A673 (cell line): ENCODE data around the gene ZNF142. TPM values are rescaled to one million over a fixed set of nuclear protein-coding genes. Genes with fewer than 3 reads are reported as not detected.

ENCODE experiments used
- BruUV-seq: library from RNA; stranded (reverse); fragments of 400-500 nt; replicated peaks from 2 replicates; lab custom pipeline; 2021; lab: Mats Ljungman, UMichigan
- CTCF ChIA-PET: fragments of 300-600 bp; sonication (Branson Sonifier 250); formaldehyde crosslinking; loops from one replicate; lab custom pipeline; 2022; ENCODE audit warnings: antibody characterized with exemption; lab: Charles Lee
- POLR2A ChIA-PET: fragments of 300-600 bp; sonication (Branson Sonifier 250); formaldehyde crosslinking; loops from one replicate; lab custom pipeline; 2022; ENCODE audit warnings: antibody characterized with exemption; ENCODE audit not compliant: low non-redundant PET; lab: Charles Lee
- DNase-seq: peaks from one replicate; pipeline ENCODE4 v3.0.0-alpha.2; 2015; ENCODE audit warnings: low spot score
- H3K27ac ChIP-seq: fragments of 200-600 bp; sonication (generic); 2 replicates; pipeline ENCODE4 v1.5.1; 2016; ENCODE audit warnings: mixed run types, low read depth, mild to moderate bottlenecking, mixed read lengths, antibody characterized with exemption, low read length; ENCODE audit not compliant: poor library complexity, severe bottlenecking
- H3K27me3 ChIP-seq: fragments of 200-600 bp; sonication (generic); replicated peaks from 2 replicates; pipeline ENCODE4 v1.6.1; 2017; ENCODE audit warnings: mixed run types, low read depth, mild to moderate bottlenecking, mixed read lengths, antibody characterized with exemption, low read length; ENCODE audit not compliant: insufficient read depth, poor library complexity
- H3K36me3 ChIP-seq: fragments of 200-600 bp; sonication (generic); 2 replicates; pipeline ENCODE4 v1.6.1; 2016; ENCODE audit warnings: mixed run types, mild to moderate bottlenecking, mixed read lengths, antibody characterized with exemption, low read length; ENCODE audit not compliant: insufficient read depth, poor library complexity, severe bottlenecking
- H3K4me1 ChIP-seq: fragments of 200-600 bp; sonication (generic); 2 replicates; pipeline ENCODE4 v1.6.1; 2017; ENCODE audit warnings: mixed run types, mild to moderate bottlenecking, mixed read lengths, antibody characterized with exemption, low read length; ENCODE audit not compliant: insufficient read depth, poor library complexity, severe bottlenecking
- H3K4me3 ChIP-seq: fragments of 200-600 bp; sonication (generic); 2 replicates; pipeline ENCODE4 v1.5.1; 2016; ENCODE audit warnings: low read depth, mixed run types, mild to moderate bottlenecking, mixed read lengths, low read length; ENCODE audit not compliant: poor library complexity, severe bottlenecking
- H3K9me3 ChIP-seq: fragments of 200-600 bp; sonication (generic); 2 replicates; pipeline ENCODE4 v1.6.1; 2016; ENCODE audit warnings: mixed run types, low read depth, mild to moderate bottlenecking, mixed read lengths, antibody characterized with exemption, low read length; ENCODE audit not compliant: poor library complexity, severe bottlenecking
- CTCF ChIP-seq: fragments of 300-800, 200-600 bp; sonication (generic); conservative IDR thresholded peaks from 2 replicates; pipeline ENCODE4 v1.5.1; 2017; ENCODE audit warnings: low read depth, mild to moderate bottlenecking, antibody characterized with exemption, low read length, moderate library complexity, mixed read lengths
- EZH2 ChIP-seq: fragments of 200-600 bp; sonication (generic); IDR thresholded peaks from 2 replicates; pipeline ENCODE4 v1.6.1; 2017; ENCODE audit warnings: borderline replicate concordance, low read depth, mild to moderate bottlenecking, mixed read lengths, antibody characterized with exemption, low read length; ENCODE audit not compliant: poor library complexity, severe bottlenecking
- intact Hi-C: fragments of 100-400 bp; cut with micrococcal nuclease; formaldehyde crosslinking; loops from one replicate; pipeline ENCODE4 v1.10.0; 2022; ENCODE audit not compliant: unreplicated experiment
- total RNA-seq: library from RNA; stranded (reverse); gene quantifications from 2 replicates; pipeline ENCODE4 v1.2.3, GENCODE V29; 2021

Gene ZNF142
- total RNA-seq, 1 experiment from 2014 or later = 65.3 TPM

- H3K9me3 ChIP-seq = no peaks in the 10 kb centered on the region
- TF ChIP-seq EZH2 = no peak
- no peak for TF ChIP-seq CTCF
- no TSS peak for BruUV-seq
- no peaks in the 10 kb centered on the region for H3K4me1 ChIP-seq
- ChIA-PET POLR2A (no interaction called here), CTCF (no interaction called here)
- DNase-seq = no peak
- no peak overlapping the region for H3K27ac ChIP-seq
- H3K36me3 ChIP-seq = peaks cover 46% of the 10 kb centered on the region
- intact Hi-C loops = no loop called here
- H3K27me3 ChIP-seq = no peaks in the 10 kb centered on the region
- no peak overlapping the region for H3K4me3 ChIP-seq
These were observed 23.7 kb downstream of the ZNF142 start for GRCh38 chr2:218635719-218636118.

GRCh38 chr2:218631837-218632236 lies 27.6 kb downstream of the ZNF142 start:
- intact Hi-C loops = no loop called here
- peak; percentile 38 for DNase-seq
- Histone ChIP-seq H3K4me3 (no peak overlapping the region), H3K4me1 (no peaks in the 10 kb centered on the region), H3K9me3 (no peaks in the 10 kb centered on the region), H3K36me3 (peaks cover 14% of the 10 kb centered on the region), H3K27ac (no peak overlapping the region), H3K27me3 (no peaks in the 10 kb centered on the region)
- ChIA-PET POLR2A (interaction anchor here (0.6 to 0.7 kb wide), 2 partner anchors 229 to 756 kb away, joined by 3 to 12 read pairs; partner anchors contain the start of gene DNPEP), CTCF (no interaction called here)
- TF ChIP-seq CTCF = no peak
- TF ChIP-seq EZH2 = no peak
- BruUV-seq = no TSS peak

- TF ChIP-seq CTCF (no peak), EZH2 (no peak)
- BruUV-seq = no TSS peak
- POLR2A ChIA-PET = no interaction called here
- CTCF ChIA-PET = interaction anchor here (0.6 kb wide), 1 partner anchor 32 kb away, joined by 14 read pairs; the partner anchor contains the start of genes BCS1L and ZNF142
- DNase-seq = no peak
- Histone ChIP-seq H3K4me3 (no peak overlapping the region), H3K9me3 (no peaks in the 10 kb centered on the region), H3K36me3 (no peaks in the 10 kb centered on the region), H3K4me1 (peaks cover 3% of the 10 kb centered on the region), H3K27me3 (no peaks in the 10 kb centered on the region), H3K27ac (no peak overlapping the region)
- intact Hi-C loops = no loop called here
These were observed 31.5 kb downstream of the ZNF142 start for GRCh38 chr2:218627939-218628338.
